Activated naive CD4-positive, alpha-beta T cell treated with anti-CD3 and anti-CD28 coated beads, Interleukin-2, amount 50 U/mL, for 72 hours (primary cell): ENCODE data around the gene KCNIP1. TPM values are rescaled to one million over a fixed set of nuclear protein-coding genes. Genes with fewer than 3 reads are reported as not detected.

Experiments used
- total RNA-seq, 2 donors: library from RNA; stranded (reverse); gene quantifications; one replicate each; pipeline ENCODE4 v1.2.3, GENCODE V29; 2022

KCNIP1 gene
- total RNA-seq, 2 donors from 2014 or later = not detected

Other genes starting within 250 kb of the KCNIP1 start
- 100 to 1,000 TPM; 173 to 194 TPM for gene LCP2, start 206.2 kb upstream of the KCNIP1 start, total RNA-seq
- gene KCNMB1, start 114.7 kb upstream of the KCNIP1 start, total RNA-seq = not detected